HG03442 (cell line): ENCODE measurements around the gene CEMP1.
"Not testable (repeated sequence)": the region's sequence is repeated elsewhere in the genome, so short reads cannot be mapped to it uniquely, and the experiment has no call there.

ENCODE experiments used
- ATAC-seq: cut with Tn5 transposase; IDR thresholded peaks from one replicate; pipeline ENCODE4 v1.9.1; 2021; ENCODE audit warnings: mild to moderate bottlenecking, moderate library complexity; ENCODE audit not compliant: unreplicated experiment

The CEMP1 gene

GRCh38 chr16:2531371-2531695, at the start of gene CEMP1:
TSS of gene CEMP1 (minus strand) at chr16:2531408. CDS start at chr16:2531073, 335 bp downstream.
- ATAC-seq, result no peak

DNA sequence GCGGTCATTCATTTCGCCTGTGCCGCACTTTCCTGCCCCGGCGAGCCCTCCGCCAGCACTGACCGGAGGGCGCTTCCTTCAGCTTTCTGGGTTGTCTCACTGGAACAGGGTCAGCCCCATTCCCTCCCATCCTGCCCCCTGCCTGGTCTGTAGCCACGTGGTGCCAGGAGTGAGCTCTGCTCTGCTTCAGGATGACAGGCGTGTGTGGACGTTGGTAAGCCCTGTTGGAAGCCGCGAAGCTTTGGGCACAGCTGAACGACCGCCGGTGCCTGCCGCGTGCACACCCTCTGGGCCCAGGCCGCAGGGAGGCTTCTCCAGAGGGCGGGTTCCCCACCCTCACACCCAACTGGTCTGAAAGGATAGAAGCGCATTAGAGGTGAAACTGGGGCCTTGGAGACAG, 49.6 kb upstream of the CEMP1 start:
- not testable (repeated sequence) for ATAC-seq

DNA sequence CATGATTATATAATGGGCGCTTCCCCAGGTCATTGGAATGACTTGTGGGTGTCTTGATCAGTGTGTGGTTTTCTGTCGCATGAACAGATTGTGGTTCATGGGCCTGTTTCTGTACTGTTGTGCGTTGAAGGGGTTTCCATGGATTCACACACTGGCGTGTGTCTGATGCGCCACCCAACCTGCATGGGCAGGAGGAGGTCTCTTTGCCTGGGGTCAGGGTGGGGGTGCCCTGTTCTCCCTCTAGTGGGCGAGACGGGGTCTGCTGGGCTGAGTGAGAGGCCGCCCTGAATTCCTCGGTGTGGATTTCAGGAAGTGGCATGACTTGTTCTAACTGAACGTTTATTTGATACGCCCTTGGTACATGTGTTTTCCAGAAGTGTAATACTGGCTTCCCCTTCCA, 48.9 kb upstream of the CEMP1 start:
- not testable (repeated sequence) for ATAC-seq

- ATAC-seq, result not testable (repeated sequence)
Measured at GRCh38 chr16:2578905-2579304, 47.7 kb upstream of the CEMP1 start.

GRCh38 chr16:2577044-2577443, 45.8 kb upstream of the CEMP1 start:
- ATAC-seq, result not testable (repeated sequence)

DNA sequence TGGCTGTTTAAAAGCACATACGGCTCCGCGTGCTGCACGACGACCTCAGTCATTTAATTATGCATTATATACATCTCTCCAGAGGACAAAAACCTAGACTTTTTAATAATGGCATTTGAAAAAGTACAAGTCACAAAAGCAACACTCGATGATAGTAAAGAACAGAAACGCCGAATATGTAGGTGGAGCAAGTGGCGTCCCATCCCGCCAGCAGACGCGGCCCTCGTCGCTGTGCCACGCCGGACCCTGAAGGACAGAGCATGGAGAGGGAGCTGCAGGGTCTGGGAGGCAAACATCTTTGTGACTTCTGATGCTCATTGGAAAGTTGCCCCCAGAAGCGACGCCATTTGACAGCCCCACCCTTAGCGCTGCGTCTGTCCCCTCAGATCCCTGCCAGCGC, 44.6 kb upstream of the CEMP1 start:
- ATAC-seq, result not testable (repeated sequence)

DNA sequence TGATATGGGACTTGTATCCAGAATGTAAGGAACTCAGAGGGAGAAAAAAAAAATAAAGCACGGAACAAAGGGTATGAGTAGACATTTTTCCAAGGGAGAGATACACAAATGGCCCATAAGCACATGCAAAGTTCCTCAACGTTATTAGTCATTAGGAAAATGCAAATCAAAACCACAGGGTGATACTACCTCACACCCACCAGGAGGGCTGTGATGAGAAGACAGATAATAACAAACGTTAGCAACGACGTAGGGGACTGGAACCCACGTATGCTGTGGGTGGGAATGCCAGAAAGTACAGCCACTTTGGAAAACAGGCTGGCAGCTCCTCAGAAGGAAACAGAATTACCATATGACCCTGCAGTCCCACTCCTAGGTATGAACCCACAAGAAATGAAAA, 41.5 kb upstream of the CEMP1 start:
- ATAC-seq, result not testable (repeated sequence)

- not testable (repeated sequence) for ATAC-seq
Measured at GRCh38 chr16:2568573-2568972, 37.4 kb upstream of the CEMP1 start.

- ATAC-seq, result not testable (repeated sequence)
Measured at GRCh38 chr16:2567506-2567905, 36.3 kb upstream of the CEMP1 start.

GRCh38 chr16:2560798-2561133, 29.6 kb upstream of the CEMP1 start:
- ATAC-seq, result peak; percentile 51

GRCh38 chr16:2560131-2560797, 29.1 kb upstream of the CEMP1 start:
- peak; percentile 41 for ATAC-seq

- not testable (repeated sequence) for ATAC-seq
Measured at GRCh38 chr16:2557150-2557549, 25.9 kb upstream of the CEMP1 start.

GRCh38 chr16:2554709-2555425, 23.7 kb upstream of the CEMP1 start:
- ATAC-seq, result not testable (repeated sequence)

- not testable (repeated sequence) for ATAC-seq
Measured at GRCh38 chr16:2551420-2551889, 20.2 kb upstream of the CEMP1 start.

GRCh38 chr16:2550283-2550878, 19.2 kb upstream of the CEMP1 start:
- not testable (repeated sequence) for ATAC-seq

- ATAC-seq, result not testable (repeated sequence)
Measured at GRCh38 chr16:2543771-2544170, 12.6 kb upstream of the CEMP1 start.

GRCh38 chr16:2541409-2541808, 10.2 kb upstream of the CEMP1 start:
- not testable (repeated sequence) for ATAC-seq

- not testable (repeated sequence) for ATAC-seq
Measured at GRCh38 chr16:2540912-2541311, 9.7 kb upstream of the CEMP1 start.

- ATAC-seq, result not testable (repeated sequence)
Measured at GRCh38 chr16:2539845-2540458, 8.7 kb upstream of the CEMP1 start.

DNA sequence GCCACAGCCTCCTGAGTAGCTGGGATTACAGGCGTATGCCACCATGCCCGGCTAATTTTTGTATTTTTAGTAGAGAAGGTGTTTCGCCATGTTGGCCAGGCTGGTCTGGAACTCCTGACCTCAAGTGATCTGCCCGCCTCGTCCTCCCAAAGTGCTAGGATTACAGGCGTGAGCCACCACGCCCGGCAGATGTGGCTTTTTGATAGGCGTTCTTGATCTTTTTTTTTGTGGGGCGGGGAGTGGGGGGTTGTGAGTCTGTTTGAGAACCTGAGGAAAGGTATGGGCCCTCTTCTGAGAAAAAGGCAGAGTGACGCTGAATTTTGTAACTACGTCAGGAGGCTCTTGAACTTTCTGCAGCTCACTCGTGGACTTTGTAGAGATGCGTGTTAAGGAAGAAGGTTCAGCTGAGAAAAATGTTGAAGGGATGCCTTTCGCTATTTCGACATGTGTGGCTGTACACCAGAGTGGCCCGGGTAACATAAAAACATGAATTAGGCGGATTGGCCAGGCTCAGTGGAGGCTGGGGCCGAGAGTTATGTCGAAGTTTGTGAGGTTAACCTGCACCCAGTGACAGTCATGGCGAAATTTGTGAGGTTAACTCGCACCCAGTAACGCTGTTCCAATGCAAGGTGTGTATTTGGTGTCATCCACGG, 8.1 kb upstream of the CEMP1 start:
- not testable (repeated sequence) for ATAC-seq
